ENCODE results near the gene RALGAPA2.

Gene RALGAPA2

DNA sequence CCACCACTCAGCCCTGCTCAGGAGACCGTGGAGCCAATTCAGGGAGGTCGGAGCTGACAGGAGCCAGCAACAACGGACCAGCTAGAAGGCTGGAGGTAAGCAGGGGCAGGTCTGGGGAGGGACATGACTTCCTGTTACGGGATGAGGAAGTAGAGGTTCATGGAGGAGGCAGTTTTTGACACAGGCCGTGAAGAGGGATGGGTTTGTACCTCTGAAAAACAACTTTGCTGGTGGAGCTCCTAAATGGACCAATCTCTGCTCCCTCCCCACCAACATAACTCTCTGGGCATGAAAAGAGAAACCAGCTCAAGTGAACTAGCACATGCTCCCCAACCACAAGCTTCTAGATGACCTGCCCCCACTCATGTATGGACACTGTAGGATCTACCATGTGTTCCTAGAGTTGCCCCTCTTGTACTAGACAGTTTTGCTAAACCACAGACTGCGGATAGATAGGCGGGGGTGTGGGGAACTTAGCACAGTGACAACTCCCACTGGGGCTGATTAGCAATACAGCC, 31.4 kb downstream of the RALGAPA2 start:
- DNase-seq (ENCODE audit: low read depth) = peak; percentile 94
- TF ChIP-seq, protein P1, sequence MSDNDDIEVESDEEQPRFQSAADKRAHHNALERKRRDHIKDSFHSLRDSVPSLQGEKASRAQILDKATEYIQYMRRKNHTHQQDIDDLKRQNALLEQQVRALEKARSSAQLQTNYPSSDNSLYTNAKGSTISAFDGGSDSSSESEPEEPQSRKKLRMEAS (IDR thresholded peaks at IDR 0.05; ENCODE audit: low read depth, low read length) = peak; percentile 94
- TF ChIP-seq MYC (IDR thresholded peaks at IDR 0.05; ENCODE audit: low read depth, low read length) (peak; percentile 90), POLR2A (IDR thresholded peaks at IDR 0.05; ENCODE audit: extremely low read depth, insufficient read length) (no peak)
- H3K4me3 ChIP-seq (ENCODE audit: low read depth, low read length) = peak overlapping the region; percentile 51

DNA sequence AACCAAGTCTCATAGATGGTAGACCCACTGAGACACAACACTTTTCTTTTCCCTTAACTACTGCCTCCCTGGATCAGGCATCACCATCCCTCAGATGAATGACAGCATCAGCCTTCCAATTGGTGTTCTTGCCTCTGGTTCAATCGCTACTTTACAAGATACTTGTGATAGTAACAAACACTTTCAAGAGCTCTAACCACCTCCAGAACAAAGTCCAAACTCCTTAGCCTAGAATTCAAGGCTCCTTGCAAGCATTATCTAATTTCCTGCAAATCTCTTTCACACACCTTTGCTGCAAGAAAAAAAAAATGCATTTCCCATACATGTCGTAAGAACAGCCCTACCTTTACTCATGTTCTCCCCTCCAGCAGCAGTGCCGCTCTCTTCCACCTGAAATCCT, 33.1 kb downstream of the RALGAPA2 start:
- TF ChIP-seq, protein P1 (IDR thresholded peaks at IDR 0.05; ENCODE audit: low read depth, low read length) = no peak
- no peak for TF ChIP-seq MYC (IDR thresholded peaks at IDR 0.05; ENCODE audit: low read depth, low read length)
- TF ChIP-seq, protein P2, sequence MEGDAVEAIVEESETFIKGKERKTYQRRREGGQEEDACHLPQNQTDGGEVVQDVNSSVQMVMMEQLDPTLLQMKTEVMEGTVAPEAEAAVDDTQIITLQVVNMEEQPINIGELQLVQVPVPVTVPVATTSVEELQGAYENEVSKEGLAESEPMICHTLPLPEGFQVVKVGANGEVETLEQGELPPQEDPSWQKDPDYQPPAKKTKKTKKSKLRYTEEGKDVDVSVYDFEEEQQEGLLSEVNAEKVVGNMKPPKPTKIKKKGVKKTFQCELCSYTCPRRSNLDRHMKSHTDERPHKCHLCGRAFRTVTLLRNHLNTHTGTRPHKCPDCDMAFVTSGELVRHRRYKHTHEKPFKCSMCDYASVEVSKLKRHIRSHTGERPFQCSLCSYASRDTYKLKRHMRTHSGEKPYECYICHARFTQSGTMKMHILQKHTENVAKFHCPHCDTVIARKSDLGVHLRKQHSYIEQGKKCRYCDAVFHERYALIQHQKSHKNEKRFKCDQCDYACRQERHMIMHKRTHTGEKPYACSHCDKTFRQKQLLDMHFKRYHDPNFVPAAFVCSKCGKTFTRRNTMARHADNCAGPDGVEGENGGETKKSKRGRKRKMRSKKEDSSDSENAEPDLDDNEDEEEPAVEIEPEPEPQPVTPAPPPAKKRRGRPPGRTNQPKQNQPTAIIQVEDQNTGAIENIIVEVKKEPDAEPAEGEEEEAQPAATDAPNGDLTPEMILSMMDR (IDR thresholded peaks at IDR 0.05; ENCODE audit: low read depth, low read length) = no peak
- no peak for TF ChIP-seq POLR2A (IDR thresholded peaks at IDR 0.05; ENCODE audit: extremely low read depth, insufficient read length)
- no peak overlapping the region for H3K4me3 ChIP-seq (ENCODE audit: low read depth, low read length)
- DNase-seq (ENCODE audit: low read depth) = no peak

DNA sequence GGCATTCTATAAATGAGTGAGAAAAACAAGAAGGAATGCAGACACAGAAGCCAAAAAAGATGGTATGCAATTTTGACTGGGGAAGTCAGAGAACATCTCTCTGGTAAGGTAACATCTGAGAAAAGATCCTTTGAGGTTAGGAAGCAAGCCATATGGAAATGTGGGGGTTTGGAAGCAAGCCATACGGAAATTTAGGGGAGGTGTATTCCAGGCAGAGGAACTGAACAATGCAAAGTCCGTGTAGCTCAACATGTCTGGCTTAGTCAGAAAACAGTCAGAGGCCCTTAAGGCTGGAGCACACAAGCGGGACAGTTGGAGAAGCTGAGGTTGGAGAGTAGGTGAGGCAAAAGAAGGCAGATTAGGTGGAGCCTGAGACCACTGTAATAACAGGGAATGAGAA, 35.3 kb downstream of the RALGAPA2 start:
- DNase-seq (ENCODE audit: low read depth) = no peak
- TF ChIP-seq MYC (IDR thresholded peaks at IDR 0.05; ENCODE audit: low read depth, low read length) = no peak
- TF ChIP-seq POLR2A (IDR thresholded peaks at IDR 0.05; ENCODE audit: extremely low read depth, insufficient read length) = no peak
- TF ChIP-seq, protein P2 (IDR thresholded peaks at IDR 0.05; ENCODE audit: low read depth, low read length) = no peak
- H3K4me3 ChIP-seq (ENCODE audit: low read depth, low read length) = no peak overlapping the region

DNA sequence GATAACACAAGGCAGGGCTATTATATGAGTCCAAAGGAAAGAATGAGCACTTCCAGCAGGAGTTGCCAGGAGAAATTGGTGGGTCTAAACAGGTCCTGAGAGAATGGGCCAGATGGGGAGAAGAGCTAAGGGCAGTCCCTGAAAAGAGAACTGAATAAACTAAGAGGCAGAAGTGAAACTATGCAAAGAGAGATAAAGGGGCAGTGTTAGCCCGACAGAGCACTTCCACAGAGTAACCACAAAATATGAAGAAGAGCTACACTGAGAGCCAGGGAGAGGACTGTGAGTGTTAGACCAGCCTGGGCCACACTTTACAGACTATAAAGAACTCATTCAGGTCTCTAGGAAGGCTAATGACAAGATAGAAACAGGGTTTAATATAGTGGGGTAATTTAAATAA, 43.8 kb downstream of the RALGAPA2 start:
- no peak overlapping the region for H3K4me3 ChIP-seq (ENCODE audit: low read depth, low read length)
- peak; percentile 81 for DNase-seq (ENCODE audit: low read depth)
- TF ChIP-seq POLR2A (IDR thresholded peaks at IDR 0.05; ENCODE audit: extremely low read depth, insufficient read length) = no peak
- TF ChIP-seq, protein P1 (IDR thresholded peaks at IDR 0.05; ENCODE audit: low read depth, low read length) = no peak

DNA sequence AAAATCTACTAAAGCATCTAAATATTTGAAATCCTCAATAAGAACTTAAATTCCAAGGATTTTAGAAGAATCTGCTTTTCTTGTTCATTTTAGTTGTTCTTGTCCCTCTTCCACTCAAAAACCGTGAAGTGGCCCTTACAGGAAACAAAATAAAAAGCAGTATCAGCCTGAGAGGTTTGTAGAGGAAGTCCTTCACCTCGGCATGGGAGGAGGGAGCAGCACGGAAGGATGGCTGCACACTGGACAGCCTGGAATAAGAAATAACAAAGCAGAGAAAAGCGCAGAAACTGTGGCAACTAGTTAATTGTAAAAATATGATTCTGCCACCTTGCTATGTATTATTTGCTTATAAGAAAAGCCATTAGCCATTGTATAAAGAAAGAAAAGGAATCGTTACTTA, 46.1 kb downstream of the RALGAPA2 start:
- TF ChIP-seq, protein P2 (IDR thresholded peaks at IDR 0.05; ENCODE audit: low read depth, low read length) = no peak
- TF ChIP-seq, protein P1 (IDR thresholded peaks at IDR 0.05; ENCODE audit: low read depth, low read length) = no peak
- TF ChIP-seq MYC (IDR thresholded peaks at IDR 0.05; ENCODE audit: low read depth, low read length) (no peak), POLR2A (IDR thresholded peaks at IDR 0.05; ENCODE audit: extremely low read depth, insufficient read length) (no peak)
- no peak overlapping the region for H3K4me3 ChIP-seq (ENCODE audit: low read depth, low read length)
- DNase-seq (ENCODE audit: low read depth) = peak; percentile 40

DNA sequence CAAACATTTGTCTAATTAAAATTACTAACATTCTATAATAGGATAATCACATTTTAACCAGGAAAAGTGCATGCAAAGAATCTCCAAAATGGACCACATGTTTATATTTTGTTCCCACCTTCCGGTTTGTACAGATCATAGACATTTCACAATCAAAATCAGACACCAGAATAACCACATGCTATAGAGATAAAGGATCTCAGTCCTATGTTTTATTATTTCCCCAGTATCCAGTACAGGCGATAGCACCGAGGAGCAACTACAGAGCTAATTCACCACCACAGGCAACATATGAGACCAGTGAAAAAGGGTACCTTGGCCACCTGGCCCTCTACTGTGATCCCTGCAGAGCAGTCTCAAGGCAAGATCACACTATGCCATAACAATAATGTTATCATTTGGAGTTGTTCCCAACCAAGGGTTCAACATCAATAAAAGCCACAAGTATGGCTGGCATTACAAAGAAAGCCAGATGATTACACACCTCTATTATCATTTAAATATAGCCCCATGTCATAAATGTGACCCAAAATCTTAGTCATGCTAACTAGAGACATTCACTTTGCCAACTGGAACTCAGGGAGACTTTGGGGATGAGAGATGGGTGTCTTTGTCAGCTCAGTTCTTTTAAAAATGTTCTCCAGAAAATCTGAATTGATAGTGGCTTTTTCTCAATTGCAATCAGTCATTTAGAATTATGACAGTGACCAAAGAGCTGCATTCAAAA, 46.7 kb downstream of the RALGAPA2 start:
- peak; percentile 48 for DNase-seq (ENCODE audit: low read depth)
- TF ChIP-seq, protein P1 (IDR thresholded peaks at IDR 0.05; ENCODE audit: low read depth, low read length) = 0 out of 2 replicates have a peak, but pooled peaks have one; percentile 20
- TF ChIP-seq, protein P2 (IDR thresholded peaks at IDR 0.05; ENCODE audit: low read depth, low read length) = no peak
- no peak for TF ChIP-seq POLR2A (IDR thresholded peaks at IDR 0.05; ENCODE audit: extremely low read depth, insufficient read length)
- no peak overlapping the region for H3K4me3 ChIP-seq (ENCODE audit: low read depth, low read length)
